HepG2 (cell line): ENCODE measurements around the gene ADAMTS18. TPM values are rescaled to one million over a fixed set of nuclear protein-coding genes. Genes with fewer than 3 reads are reported as not detected.
"Not testable (repeated sequence)": the region's sequence is repeated elsewhere in the genome, so short reads cannot be mapped to it uniquely, and the experiment has no call there.

Experiments
- ATAC-seq: fragments of 200-7000 bp; cut with Tn5 transposase; 3 replicates; pipeline ENCODE4 v1.9.1; 2020; ENCODE audit warnings: mild to moderate bottlenecking, moderate library complexity
- BruUV-seq: library from RNA; stranded (reverse); fragments of 400-500 nt; replicated peaks from 2 replicates; lab custom pipeline; 2021; lab: Mats Ljungman, UMichigan
- CTCF ChIA-PET: fragments of 300-600 bp; formaldehyde crosslinking; extraction: SDS; loops from one replicate; lab custom pipeline; 2021; ENCODE audit warnings: low total read pairs, inconsistent platforms, low intra/inter-chr PET ratio; lab: Yijun Ruan, JAX
- POLR2A ChIA-PET: fragments of 350-600 bp; sonication (Branson Sonifier 250); formaldehyde crosslinking; loops from one replicate; lab custom pipeline; 2020; ENCODE audit warnings: antibody characterized with exemption, inconsistent platforms; lab: Yijun Ruan, JAX
- DNase-seq: peaks from one replicate; pipeline ENCODE4 v3.0.0-alpha.2; 2015; ENCODE audit warnings: low spot score
- FAIRE-seq: peaks from 3 replicates; lab custom pipeline; 2011; peaks lifted over from hg19 to GRCh38; lab: Jason Lieb, UNC
- H2AFZ ChIP-seq: one replicate; pipeline ENCODE4 v1.6.1; 2011; ENCODE audit warnings: low read length, inconsistent platforms
- H3K27ac ChIP-seq: fragments of 300-600 bp; 3 replicates; pipeline ENCODE4 v1.8.0; 2011; ENCODE audit warnings: mixed run types, mild to moderate bottlenecking, mixed read lengths, low read length, inconsistent platforms; ENCODE audit not compliant: insufficient read depth; ENCODE audit errors: extremely low read length
- H3K27me3 ChIP-seq, 2 experiments: fragments of 200-600 bp in 1 of 2; 2 replicates in 1 of 2; 3 replicates in 1 of 2; pipeline versions ENCODE4 v1.6.0 to v1.8.0; 2011; ENCODE audit warnings: low read length in 2 of 2, mild to moderate bottlenecking in 2 of 2, moderate library complexity in 2 of 2, inconsistent platforms in 1 of 2; ENCODE audit not compliant: insufficient read depth in 2 of 2, control insufficient read depth in 1 of 2
- H3K36me3 ChIP-seq, 2 experiments: fragments of 200-600 bp in 1 of 2; replicated peaks in 1 of 2; 2 replicates in 1 of 2; 3 replicates in 1 of 2; pipeline versions ENCODE4 v1.5.1 to v1.8.0; 2011; ENCODE audit warnings: low read length in 2 of 2, inconsistent platforms in 1 of 2; ENCODE audit not compliant: insufficient read depth in 2 of 2, control insufficient read depth in 1 of 2
- H3K4me1 ChIP-seq: 2 replicates; pipeline ENCODE4 v1.5.1; 2012; ENCODE audit warnings: low read length, inconsistent platforms; ENCODE audit not compliant: insufficient read depth
- H3K4me2 ChIP-seq: 2 replicates; pipeline ENCODE4 v1.6.0; 2011; ENCODE audit warnings: low read depth, low read length, inconsistent platforms
- H3K4me3 ChIP-seq, 3 experiments: fragments of 200-600 bp in 1 of 3; sonication (generic), shearing (Covaris generic) in 1 of 3; replicated peaks in 1 of 3; 2 replicates each; pipeline ENCODE4 v1.5.1; 2011 to 2016; ENCODE audit warnings: low read length in 3 of 3, inconsistent platforms in 2 of 3, low read depth in 2 of 3, mild to moderate bottlenecking in 2 of 3, control low read depth in 1 of 3, mixed read lengths in 1 of 3; ENCODE audit not compliant: insufficient read depth in 1 of 3
- H3K79me2 ChIP-seq: one replicate; pipeline ENCODE4 v1.6.1; 2011; ENCODE audit warnings: low read length, inconsistent platforms; ENCODE audit not compliant: insufficient read depth
- H3K9ac ChIP-seq: 2 replicates; pipeline ENCODE4 v1.6.0; 2011; ENCODE audit warnings: mild to moderate bottlenecking, low read depth, low read length, inconsistent platforms; ENCODE audit not compliant: insufficient read depth
- H3K9me3 ChIP-seq: 2 replicates; pipeline ENCODE4 v1.5.1; 2012; ENCODE audit warnings: mild to moderate bottlenecking, low read length
- H4K20me1 ChIP-seq: 2 replicates; pipeline ENCODE4 v1.6.0; 2011; ENCODE audit warnings: inconsistent platforms, mild to moderate bottlenecking, low read length, moderate library complexity; ENCODE audit not compliant: insufficient read depth
- AGO1 ChIP-seq: fragments of 200-400 bp; formaldehyde crosslinking; IDR thresholded peaks from 2 replicates; pipeline ENCODE4 v1.6.1; 2017; ENCODE audit warnings: mild to moderate bottlenecking, low read depth, low read length, moderate library complexity; ENCODE audit not compliant: poor library complexity, severe bottlenecking
- FOXM1 ChIP-seq: sonication (generic); formaldehyde crosslinking; IDR thresholded peaks from 2 replicates; pipeline ENCODE4 v1.5.0; 2020; ENCODE audit warnings: missing genetic modification reagents
- MEIS2 ChIP-seq: sonication (generic); formaldehyde crosslinking; IDR thresholded peaks from 2 replicates; pipeline ENCODE4 v1.9.0; 2021; ENCODE audit warnings: mild to moderate bottlenecking, missing genetic modification reagents
- SIN3A ChIP-seq: IDR thresholded peaks from 2 replicates; pipeline ENCODE4 v1.6.1; 2011; ENCODE audit warnings: low read depth, mild to moderate bottlenecking, control low read depth, low read length, borderline replicate concordance
- YEATS4 ChIP-seq: sonication (generic); formaldehyde crosslinking; IDR thresholded peaks from 2 replicates; pipeline ENCODE4 v1.4.0; 2020; ENCODE audit warnings: missing genetic modification reagents, borderline replicate concordance
- ZFP82 ChIP-seq: sonication (generic); formaldehyde crosslinking; IDR thresholded peaks from 2 replicates; pipeline ENCODE4 v1.5.1; 2020; ENCODE audit warnings: mild to moderate bottlenecking, missing genetic modification reagents, borderline replicate concordance
- ZNF260 ChIP-seq: sonication (generic); formaldehyde crosslinking; IDR thresholded peaks from 2 replicates; pipeline ENCODE4 v1.4.0; 2020; ENCODE audit warnings: missing genetic modification reagents, low read depth, mild to moderate bottlenecking, borderline replicate concordance
- ZNF292 ChIP-seq: sonication (generic); formaldehyde crosslinking; IDR thresholded peaks from 2 replicates; pipeline ENCODE4 v1.8.1; 2022; ENCODE audit warnings: mild to moderate bottlenecking, low read depth, missing genetic modification reagents, borderline replicate concordance
- ZNF629 ChIP-seq: sonication (generic); formaldehyde crosslinking; conservative IDR thresholded peaks from 2 replicates; pipeline ENCODE4 v1.5.0; 2020; ENCODE audit warnings: missing genetic modification reagents
- ZNF709 ChIP-seq: sonication (generic); formaldehyde crosslinking; IDR thresholded peaks from 2 replicates; pipeline ENCODE4 v1.5.0; 2020; ENCODE audit warnings: mild to moderate bottlenecking, missing genetic modification reagents
- ZNF746 ChIP-seq: sonication (generic); formaldehyde crosslinking; IDR thresholded peaks from 2 replicates; pipeline ENCODE4 v1.8.0; 2022; ENCODE audit warnings: mild to moderate bottlenecking, missing genetic modification reagents
- ZNF83 ChIP-seq: sonication (generic); formaldehyde crosslinking; IDR thresholded peaks from 2 replicates; pipeline ENCODE4 v1.4.0; 2020; ENCODE audit warnings: missing genetic modification reagents, mild to moderate bottlenecking, borderline replicate concordance
- WGBS: methylation state at CpG from one replicate; pipeline ENCODE4 v1.1.6; 2017; ENCODE audit warnings: low lambda C conversion rate; 5-methylcytosine and 5-hydroxymethylcytosine counted together
- in situ Hi-C: cut with HindIII; loops from 2 replicates; pipeline ENCODE4 v1.10.0; 2017; ENCODE audit warnings: low pct_unique_long_range_greater_than_20kb; ENCODE audit not compliant: extremely low pct_ligation_motif_present
- intact Hi-C: fragments of 100-400 bp; cut with micrococcal nuclease; formaldehyde crosslinking; loops from one replicate; pipeline ENCODE4 v1.10.0; 2022; ENCODE audit not compliant: unreplicated experiment
- polyA plus RNA-seq, 8 experiments: library from polyadenylated mRNA; depleted of rRNA in 3 of 8; stranded (reverse) in 7 of 8; unstranded in 1 of 8; fragments of >200 nt; fragmentation: Illumina TruSeq in 4 of 8; extraction: Trizol in 4 of 8; gene quantifications; 2 replicates each; pipeline versions ENCODE4 v1.2.1 to v1.2.3, GENCODE V29; 2011 to 2016; ENCODE audit warnings: low read depth in 4 of 8, missing spikeins in 1 of 8, mixed read lengths in 1 of 8; ENCODE audit not compliant: insufficient read depth in 1 of 8
- total RNA-seq, 5 experiments: library from RNA; depleted of rRNA; stranded (reverse); fragments of >200 nt; fragmentation: Illumina TruSeq; extraction: Trizol; gene quantifications; 2 replicates each; pipeline ENCODE4 v1.2.3, GENCODE V29; 2016; ENCODE audit warnings: low read depth in 1 of 5
- TF ChIP-seq, protein P1 (sequence below): sonication (generic); formaldehyde crosslinking; IDR thresholded peaks from 2 replicates; pipeline ENCODE4 v1.4.0; 2020; ENCODE audit warnings: mild to moderate bottlenecking, missing genetic modification reagents

Gene ADAMTS18
- total and polyA plus RNA-seq, 2 of the 13 experiments (the other 11 are each of a cell fraction or from before 2014, with no cell fraction given): 0.01 TPM; not detected in 1

- Histone ChIP-seq H3K9me3 (no peaks in the 10 kb centered on the region), H3K27ac (no peak overlapping the region), H3K27me3 (peaks cover 0 to 5% of the 10 kb centered on the region in 2 experiments; a peak in 1 of 5 replicates), H3K9ac (no peak overlapping the region), H4K20me1 (no peaks in the 10 kb centered on the region), H3K4me1 (peaks cover 7% of the 10 kb centered on the region), H3K4me3 (no peak overlapping the region), H3K36me3 (no peaks in the 10 kb centered on the region), H3K79me2 (no peaks in the 10 kb centered on the region), H3K4me2 (no peak overlapping the region), H2AFZ (no peak overlapping the region)
- 38% methylated on average over 2 of the region's 2 CpGs for WGBS
- FAIRE-seq: no peak
- no TSS peak for BruUV-seq
- no peak for ATAC-seq
- intact Hi-C loops: no loop called here
- CTCF ChIA-PET: no interaction called here
- DNase-seq: no peak
- in situ Hi-C loops: no loop called here
- TF ChIP-seq, protein P1, sequence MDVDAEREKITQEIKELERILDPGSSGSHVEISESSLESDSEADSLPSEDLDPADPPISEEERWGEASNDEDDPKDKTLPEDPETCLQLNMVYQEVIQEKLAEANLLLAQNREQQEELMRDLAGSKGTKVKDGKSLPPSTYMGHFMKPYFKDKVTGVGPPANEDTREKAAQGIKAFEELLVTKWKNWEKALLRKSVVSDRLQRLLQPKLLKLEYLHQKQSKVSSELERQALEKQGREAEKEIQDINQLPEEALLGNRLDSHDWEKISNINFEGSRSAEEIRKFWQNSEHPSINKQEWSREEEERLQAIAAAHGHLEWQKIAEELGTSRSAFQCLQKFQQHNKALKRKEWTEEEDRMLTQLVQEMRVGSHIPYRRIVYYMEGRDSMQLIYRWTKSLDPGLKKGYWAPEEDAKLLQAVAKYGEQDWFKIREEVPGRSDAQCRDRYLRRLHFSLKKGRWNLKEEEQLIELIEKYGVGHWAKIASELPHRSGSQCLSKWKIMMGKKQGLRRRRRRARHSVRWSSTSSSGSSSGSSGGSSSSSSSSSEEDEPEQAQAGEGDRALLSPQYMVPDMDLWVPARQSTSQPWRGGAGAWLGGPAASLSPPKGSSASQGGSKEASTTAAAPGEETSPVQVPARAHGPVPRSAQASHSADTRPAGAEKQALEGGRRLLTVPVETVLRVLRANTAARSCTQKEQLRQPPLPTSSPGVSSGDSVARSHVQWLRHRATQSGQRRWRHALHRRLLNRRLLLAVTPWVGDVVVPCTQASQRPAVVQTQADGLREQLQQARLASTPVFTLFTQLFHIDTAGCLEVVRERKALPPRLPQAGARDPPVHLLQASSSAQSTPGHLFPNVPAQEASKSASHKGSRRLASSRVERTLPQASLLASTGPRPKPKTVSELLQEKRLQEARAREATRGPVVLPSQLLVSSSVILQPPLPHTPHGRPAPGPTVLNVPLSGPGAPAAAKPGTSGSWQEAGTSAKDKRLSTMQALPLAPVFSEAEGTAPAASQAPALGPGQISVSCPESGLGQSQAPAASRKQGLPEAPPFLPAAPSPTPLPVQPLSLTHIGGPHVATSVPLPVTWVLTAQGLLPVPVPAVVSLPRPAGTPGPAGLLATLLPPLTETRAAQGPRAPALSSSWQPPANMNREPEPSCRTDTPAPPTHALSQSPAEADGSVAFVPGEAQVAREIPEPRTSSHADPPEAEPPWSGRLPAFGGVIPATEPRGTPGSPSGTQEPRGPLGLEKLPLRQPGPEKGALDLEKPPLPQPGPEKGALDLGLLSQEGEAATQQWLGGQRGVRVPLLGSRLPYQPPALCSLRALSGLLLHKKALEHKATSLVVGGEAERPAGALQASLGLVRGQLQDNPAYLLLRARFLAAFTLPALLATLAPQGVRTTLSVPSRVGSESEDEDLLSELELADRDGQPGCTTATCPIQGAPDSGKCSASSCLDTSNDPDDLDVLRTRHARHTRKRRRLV (CRISPR knock-in tag): no peak
- TF ChIP-seq AGO1 (no peak), ZFP82 (CRISPR knock-in tag) (no peak), ZNF709 (CRISPR knock-in tag) (no peak), YEATS4 (CRISPR knock-in tag) (no peak), ZNF292 (CRISPR knock-in tag) (no peak), MEIS2 (CRISPR knock-in tag) (no peak), ZNF260 (no peak), FOXM1 (CRISPR knock-in tag) (no peak), ZNF83 (no peak), ZNF746 (CRISPR knock-in tag) (no peak), SIN3A (no peak), ZNF629 (CRISPR knock-in tag) (no peak)
- TF ChIP-seq, all 625 proteins: peak for 0
- POLR2A ChIA-PET: no interaction called here
Measured at GRCh38 chr16:77276661-77277060, 158.2 kb downstream of the ADAMTS18 start.

DNA sequence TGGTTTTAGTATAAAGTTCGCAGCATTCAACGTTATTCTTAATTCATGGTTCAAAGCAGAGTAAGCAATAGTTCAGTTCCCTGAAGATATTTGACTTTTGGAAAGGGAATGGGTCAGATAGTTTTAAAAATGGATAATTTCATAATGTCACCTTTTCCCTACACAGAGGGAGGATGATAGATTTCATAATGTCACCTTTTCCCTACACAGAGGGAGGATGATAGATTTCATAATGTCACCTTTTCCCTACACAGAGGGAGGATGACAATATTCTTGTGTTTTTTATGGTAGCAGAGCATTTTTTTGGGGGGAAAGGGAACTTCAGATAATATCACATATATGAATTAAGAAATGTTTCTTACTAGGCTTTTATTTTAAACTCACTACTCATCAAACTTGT lies 159.5 kb downstream of the ADAMTS18 start:
- WGBS: under 1% methylated on average over 2 of the region's 2 CpGs
- H3K79me2 ChIP-seq, H3K4me2 ChIP-seq, DNase-seq, CTCF ChIA-PET, ATAC-seq, H3K9ac ChIP-seq, H3K4me3 ChIP-seq, H2AFZ ChIP-seq, POLR2A ChIA-PET, in situ Hi-C loops, intact Hi-C loops, H3K9me3 ChIP-seq, FAIRE-seq, H3K27ac ChIP-seq, BruUV-seq, H3K27me3 ChIP-seq, H3K36me3 ChIP-seq, H4K20me1 ChIP-seq: not testable (repeated sequence)
- H3K4me1 ChIP-seq: peaks cover 12% of the 10 kb centered on the region
